ENCODE measurements around the gene CASP9. TPM values are rescaled to one million over a fixed set of nuclear protein-coding genes. Genes with fewer than 3 reads are reported as not detected.

The CASP9 gene
- total RNA-seq, 3 donors from 2014 or later = 12.5 to 15.8 (median 13.4) TPM

GRCh38 chr1:15510611-15511405 is 13.2 kb downstream of the CASP9 start:
- Histone ChIP-seq H3K4me1 (no peaks in the 10 kb centered on the region), H3K27me3 (no peaks in the 10 kb centered on the region), H3K9me3 (no peaks in the 10 kb centered on the region), H3K27ac (no peak overlapping the region), H3K4me3 (no peak overlapping the region), H3K36me3 (no peaks in the 10 kb centered on the region)
- no peak for DNase-seq (ENCODE audit: low spot score in 2 of 2)
- intact Hi-C loops (cut with DNase I; ENCODE audit: low total_unique reads) = no loop called here
- TF ChIP-seq CTCF (IDR thresholded peaks at IDR 0.05) = no peak
- TF ChIP-seq POLR2A (IDR thresholded peaks at IDR 0.05) = no peak
- no peak for TF ChIP-seq POLR2AphosphoS5 (IDR thresholded peaks at IDR 0.05)

GRCh38 chr1:15509586-15509985 is 14.4 kb downstream of the CASP9 start:
- intact Hi-C loops (cut with DNase I; ENCODE audit: low total_unique reads) = no loop called here

GRCh38 chr1:15508700-15509487 is 15.1 kb downstream of the CASP9 start:
- no peaks in the 10 kb centered on the region for H3K9me3 ChIP-seq
- no peak for TF ChIP-seq POLR2A (IDR thresholded peaks at IDR 0.05)
- no peak for TF ChIP-seq CTCF (IDR thresholded peaks at IDR 0.05)
- TF ChIP-seq POLR2AphosphoS5 (IDR thresholded peaks at IDR 0.05) = no peak
- no peaks in the 10 kb centered on the region for H3K36me3 ChIP-seq
- H3K27ac ChIP-seq = no peak overlapping the region
- no peak overlapping the region for H3K4me3 ChIP-seq
- DNase-seq (ENCODE audit: low spot score in 2 of 2) = no peak
- H3K4me1 ChIP-seq = no peaks in the 10 kb centered on the region
- no peaks in the 10 kb centered on the region for H3K27me3 ChIP-seq
- intact Hi-C loops (cut with DNase I; ENCODE audit: low total_unique reads) = no loop called here

More at GRCh38 chr1:15509586-15509985, 14.4 kb downstream of the CASP9 start:
- H3K36me3 ChIP-seq = no peaks in the 10 kb centered on the region
- H3K9me3 ChIP-seq = no peaks in the 10 kb centered on the region
- TF ChIP-seq POLR2A (IDR thresholded peaks at IDR 0.05) = no peak
- no peak for TF ChIP-seq CTCF (IDR thresholded peaks at IDR 0.05)
- TF ChIP-seq POLR2AphosphoS5 (IDR thresholded peaks at IDR 0.05) = no peak
- H3K27ac ChIP-seq = no peak overlapping the region
- H3K4me3 ChIP-seq = no peak overlapping the region
- DNase-seq (ENCODE audit: low spot score in 2 of 2) = no peak
- no peaks in the 10 kb centered on the region for H3K27me3 ChIP-seq
- no peaks in the 10 kb centered on the region for H3K4me1 ChIP-seq

GRCh38 chr1:15507278-15507677 is 16.7 kb downstream of the CASP9 start:
- H3K27ac ChIP-seq = no peak overlapping the region
- no peak overlapping the region for H3K4me3 ChIP-seq
- H3K27me3 ChIP-seq = no peaks in the 10 kb centered on the region
- H3K36me3 ChIP-seq = no peaks in the 10 kb centered on the region
- no peak for TF ChIP-seq POLR2AphosphoS5 (IDR thresholded peaks at IDR 0.05)
- TF ChIP-seq POLR2A (IDR thresholded peaks at IDR 0.05) = no peak
- TF ChIP-seq CTCF (IDR thresholded peaks at IDR 0.05) = no peak
- no peak for DNase-seq (ENCODE audit: low spot score in 2 of 2)
- intact Hi-C loops (cut with DNase I; ENCODE audit: low total_unique reads) = no loop called here
- H3K9me3 ChIP-seq = no peaks in the 10 kb centered on the region
- no peaks in the 10 kb centered on the region for H3K4me1 ChIP-seq

- Histone ChIP-seq H3K27ac (no peak overlapping the region), H3K4me1 (no peaks in the 10 kb centered on the region), H3K36me3 (no peaks in the 10 kb centered on the region), H3K4me3 (no peak overlapping the region), H3K27me3 (no peaks in the 10 kb centered on the region), H3K9me3 (no peaks in the 10 kb centered on the region)
- DNase-seq (ENCODE audit: low spot score in 2 of 2) = no peak
- intact Hi-C loops (cut with DNase I; ENCODE audit: low total_unique reads) = no loop called here
- TF ChIP-seq CTCF (IDR thresholded peaks at IDR 0.05) (no peak), POLR2AphosphoS5 (IDR thresholded peaks at IDR 0.05) (no peak), POLR2A (IDR thresholded peaks at IDR 0.05) (no peak)
Observed at GRCh38 chr1:15506831-15507230, 17.2 kb downstream of the CASP9 start.
